Natural killer cell (primary cell): ENCODE measurements around the gene ACTR3. TPM values are rescaled to one million over a fixed set of nuclear protein-coding genes. Genes with fewer than 3 reads are reported as not detected.
A peak's percentile ranks its signal among the peaks of the same experiment; 100 is the strongest.

Experiments
- ATAC-seq, 3 donors: fragments of 150-1000 bp in 2 of 3; fragments of 200-7000 bp in 1 of 3; cut with Tn5 transposase; 1 replicate in 1 of 3; 2 replicates in 2 of 3; pipeline ENCODE4 v1.10.0; 2021; ENCODE audit warnings: mild to moderate bottlenecking in 2 of 3, moderate library complexity in 2 of 3
- DNase-seq, 2 donors: peaks; one replicate each; pipeline versions ENCODE4 v3.0.0 to v3.0.0-alpha.2; 2013 to 2021; ENCODE audit warnings: mixed read lengths in 1 of 2
- H3K27ac ChIP-seq: one replicate; pipeline ENCODE4 v1.5.1; 2013; ENCODE audit warnings: mild to moderate bottlenecking, low read length
- H3K27me3 ChIP-seq: one replicate; pipeline ENCODE4 v1.6.1; 2013; ENCODE audit warnings: low read length; ENCODE audit not compliant: control insufficient read depth, insufficient read depth
- H3K36me3 ChIP-seq: one replicate; pipeline ENCODE4 v1.6.1; 2013; ENCODE audit warnings: low read length; ENCODE audit not compliant: control insufficient read depth, insufficient read depth
- H3K4me1 ChIP-seq: one replicate; pipeline ENCODE4 v1.6.1; 2013; ENCODE audit warnings: low read length; ENCODE audit not compliant: control insufficient read depth, insufficient read depth
- H3K4me3 ChIP-seq: one replicate; pipeline ENCODE4 v1.5.1; 2013; ENCODE audit warnings: low read length
- H3K9me3 ChIP-seq: one replicate; pipeline ENCODE4 v1.6.1; 2013; ENCODE audit warnings: low read length; ENCODE audit not compliant: control insufficient read depth, insufficient read depth
- H3K27ac Mint-ChIP-seq, 2 donors: one replicate each; pipeline ENCODE4 v1.8.0; 2022; ENCODE audit warnings: mild to moderate bottlenecking in 2 of 2, mixed read lengths in 2 of 2, moderate library complexity in 1 of 2
- H3K27me3 Mint-ChIP-seq, 2 donors: one replicate each; pipeline ENCODE4 v1.8.0; 2022; ENCODE audit warnings: low read depth in 2 of 2, mixed read lengths in 2 of 2
- H3K36me3 Mint-ChIP-seq: one replicate; pipeline ENCODE4 v1.8.0; 2022; ENCODE audit warnings: mixed read lengths
- H3K4me1 Mint-ChIP-seq, 2 donors: one replicate each; pipeline ENCODE4 v1.8.0; 2022; ENCODE audit warnings: mixed read lengths in 2 of 2
- H3K4me3 Mint-ChIP-seq: one replicate; pipeline ENCODE4 v1.8.0; 2022; ENCODE audit warnings: mild to moderate bottlenecking, moderate library complexity, mixed read lengths
- H3K9me3 Mint-ChIP-seq, 2 donors: one replicate each; pipeline ENCODE4 v1.8.0; 2022; ENCODE audit warnings: mixed read lengths in 2 of 2
- WGBS: methylation state at CpG from one replicate; pipeline ENCODE4 v1.1.7; 2013; ENCODE audit warnings: missing lambda C conversion rate; ENCODE audit not compliant: insufficient coverage; 5-methylcytosine and 5-hydroxymethylcytosine counted together
- intact Hi-C: fragments of 100-400 bp; cut with micrococcal nuclease; formaldehyde crosslinking; loops from one replicate; pipeline ENCODE4 v1.14.2; 2022
- total RNA-seq, 4 donors: library from RNA; stranded (reverse); fragments of 120-200 nt in 1 of 4; gene quantifications; one replicate each; pipeline versions ENCODE4 v1.2.3 to v1.2.4, GENCODE V29; 2013 to 2022
- TF ChIP-seq, protein P1 (sequence below): fragments of 200-600 bp; IDR thresholded peaks from one replicate; pipeline ENCODE4 v1.8.0; 2022; ENCODE audit warnings: antibody characterized with exemption

Gene ACTR3
- total RNA-seq, 3 donors from 2014 or later (not counting 1 experiment from before 2014, with no cell fraction given): 323 to 428 (median 352) TPM

DNA sequence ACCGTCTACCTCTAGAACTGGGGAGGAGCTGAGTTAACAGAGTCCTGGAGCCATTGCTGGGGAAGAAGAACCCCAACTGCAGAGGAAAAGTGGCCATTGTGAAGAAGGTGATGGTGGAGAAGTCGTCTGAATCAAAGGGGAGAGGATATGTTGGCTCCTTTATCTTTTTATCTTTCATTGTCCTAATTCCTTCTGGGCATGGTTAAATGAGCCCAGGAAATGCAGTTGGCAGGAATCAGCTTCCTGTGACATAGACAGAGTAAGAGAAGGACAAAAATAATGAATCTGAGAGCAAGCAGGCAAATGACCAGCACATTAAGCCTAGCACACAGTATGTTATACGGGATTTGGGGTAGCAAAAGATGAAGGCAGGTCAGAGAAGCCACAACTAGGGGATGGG lies 16.0 kb upstream of the ACTR3 start:
- peaks cover 6% of the 10 kb centered on the region for H3K4me1 ChIP-seq
- no peaks in the 10 kb centered on the region for H3K36me3 ChIP-seq
- no peaks in the 10 kb centered on the region for H3K9me3 ChIP-seq
- Mint-ChIP-seq H3K36me3 (no peaks in the 10 kb centered on the region), H3K9me3 (no peaks in the 10 kb centered on the region), H3K27me3 (no peaks in the 10 kb centered on the region), H3K4me1 (peaks cover 9 to 21% of the 10 kb centered on the region in 2 donors), H3K27ac (no peak overlapping the region), H3K4me3 (no peak overlapping the region)
- intact Hi-C loops: no loop called here
- H3K4me3 ChIP-seq: no peak overlapping the region
- 92% methylated on average over 2 of the region's 3 CpGs for WGBS
- TF ChIP-seq, protein P1, sequence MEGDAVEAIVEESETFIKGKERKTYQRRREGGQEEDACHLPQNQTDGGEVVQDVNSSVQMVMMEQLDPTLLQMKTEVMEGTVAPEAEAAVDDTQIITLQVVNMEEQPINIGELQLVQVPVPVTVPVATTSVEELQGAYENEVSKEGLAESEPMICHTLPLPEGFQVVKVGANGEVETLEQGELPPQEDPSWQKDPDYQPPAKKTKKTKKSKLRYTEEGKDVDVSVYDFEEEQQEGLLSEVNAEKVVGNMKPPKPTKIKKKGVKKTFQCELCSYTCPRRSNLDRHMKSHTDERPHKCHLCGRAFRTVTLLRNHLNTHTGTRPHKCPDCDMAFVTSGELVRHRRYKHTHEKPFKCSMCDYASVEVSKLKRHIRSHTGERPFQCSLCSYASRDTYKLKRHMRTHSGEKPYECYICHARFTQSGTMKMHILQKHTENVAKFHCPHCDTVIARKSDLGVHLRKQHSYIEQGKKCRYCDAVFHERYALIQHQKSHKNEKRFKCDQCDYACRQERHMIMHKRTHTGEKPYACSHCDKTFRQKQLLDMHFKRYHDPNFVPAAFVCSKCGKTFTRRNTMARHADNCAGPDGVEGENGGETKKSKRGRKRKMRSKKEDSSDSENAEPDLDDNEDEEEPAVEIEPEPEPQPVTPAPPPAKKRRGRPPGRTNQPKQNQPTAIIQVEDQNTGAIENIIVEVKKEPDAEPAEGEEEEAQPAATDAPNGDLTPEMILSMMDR: no peak
- DNase-seq (no peak), ATAC-seq (no peak)
- H3K27ac ChIP-seq: no peak overlapping the region
- no peaks in the 10 kb centered on the region for H3K27me3 ChIP-seq

DNA sequence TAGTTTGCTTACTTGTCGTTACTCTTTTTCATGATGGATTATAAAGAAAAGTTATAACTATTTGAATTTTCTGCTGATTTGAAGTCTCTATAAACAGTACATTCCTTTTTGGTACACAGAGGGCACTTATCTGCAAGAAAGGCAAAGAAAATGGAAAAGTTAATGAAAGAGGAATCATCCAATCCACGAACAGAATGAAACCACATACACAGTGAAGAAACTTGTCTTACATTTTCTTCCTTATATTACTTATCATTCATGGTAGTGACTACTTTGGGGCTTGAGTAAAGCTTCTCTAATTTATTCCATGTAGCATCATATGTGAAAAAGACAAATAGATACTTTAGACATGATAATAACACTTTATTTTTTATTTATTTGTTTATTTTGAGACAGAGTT lies 14.8 kb upstream of the ACTR3 start:
- no peaks in the 10 kb centered on the region for H3K36me3 ChIP-seq
- no peak overlapping the region for H3K27ac ChIP-seq
- TF ChIP-seq, protein P1: no peak
- Mint-ChIP-seq H3K27ac (no peak overlapping the region), H3K27me3 (no peaks in the 10 kb centered on the region), H3K4me3 (no peak overlapping the region), H3K36me3 (no peaks in the 10 kb centered on the region), H3K4me1 (peaks cover 13 to 21% of the 10 kb centered on the region in 2 donors), H3K9me3 (no peaks in the 10 kb centered on the region)
- no peak overlapping the region for H3K4me3 ChIP-seq
- no CpG with 5 or more reads among the region's 2 CpGs for WGBS
- DNase-seq: no peak
- no peaks in the 10 kb centered on the region for H3K9me3 ChIP-seq
- no peaks in the 10 kb centered on the region for H3K27me3 ChIP-seq
- H3K4me1 ChIP-seq: peaks cover 6% of the 10 kb centered on the region
- no peak for ATAC-seq
- intact Hi-C loops: no loop called here

DNA sequence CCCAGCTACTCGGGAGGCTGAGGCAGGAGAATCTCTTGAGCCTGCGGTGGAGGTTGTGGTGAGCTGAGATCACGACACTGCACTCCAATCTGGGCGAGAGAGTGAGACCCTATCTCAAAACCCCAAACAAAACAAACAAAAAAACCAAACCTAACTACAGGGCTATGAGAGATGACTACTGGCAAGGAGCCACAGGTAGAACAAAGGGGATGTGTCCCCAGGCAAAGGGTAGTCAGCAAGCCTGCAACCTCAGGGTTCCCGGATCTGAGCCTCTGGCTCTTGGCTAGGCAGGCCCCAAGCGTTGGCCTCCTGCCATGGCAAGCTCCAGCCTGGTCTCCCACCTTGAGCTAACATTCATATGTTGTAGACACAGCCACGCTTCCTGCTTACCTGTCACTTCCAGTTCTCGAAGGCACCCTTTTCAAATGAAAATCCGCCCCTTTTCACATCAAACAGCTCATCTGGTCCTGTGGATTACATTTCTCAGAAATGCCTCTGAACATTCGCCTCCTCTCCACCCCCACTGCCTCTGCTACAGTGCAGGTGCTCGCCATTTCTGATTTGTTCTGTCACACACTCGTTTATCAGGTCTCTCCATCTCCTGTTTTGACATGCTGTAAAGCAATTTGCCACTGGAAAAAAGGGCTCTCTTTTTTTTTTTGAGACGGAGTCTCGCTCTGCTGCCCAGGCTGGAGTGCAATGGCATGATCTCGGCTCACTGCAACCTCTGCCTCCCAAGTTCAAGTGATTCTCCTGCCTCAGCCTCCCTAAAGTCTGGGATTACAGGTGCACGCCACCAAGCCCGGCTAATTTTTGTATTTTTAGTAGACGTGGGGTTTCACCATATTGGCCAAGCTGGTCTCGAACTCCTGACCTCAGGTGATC lies 13.1 kb upstream of the ACTR3 start:
- ATAC-seq (peak in 2 of 3 donors; percentile 30 to 50), DNase-seq (peak in 1 of 2 donors; percentile 80)
- Histone ChIP-seq H3K27me3 (no peaks in the 10 kb centered on the region), H3K27ac (peak overlapping the region; percentile 13), H3K9me3 (no peaks in the 10 kb centered on the region), H3K36me3 (peaks cover 2% of the 10 kb centered on the region), H3K4me3 (no peak overlapping the region), H3K4me1 (peaks cover 6% of the 10 kb centered on the region)
- H3K4me3 Mint-ChIP-seq: no peak overlapping the region
- 76% methylated on average over 18 of the region's 19 CpGs for WGBS
- H3K27me3 Mint-ChIP-seq: no peaks in the 10 kb centered on the region
- no peaks in the 10 kb centered on the region for H3K36me3 Mint-ChIP-seq
- H3K27ac Mint-ChIP-seq: no peak overlapping the region
- H3K9me3 Mint-ChIP-seq: no peaks in the 10 kb centered on the region
- intact Hi-C loops: no loop called here
- TF ChIP-seq, protein P1: no peak
- H3K4me1 Mint-ChIP-seq: peaks cover 13 to 21% of the 10 kb centered on the region in 2 donors
